SK-MEL-5 (cell line): Measurements from ENCODE around the gene PDCD5. TPM values are rescaled to one million over a fixed set of nuclear protein-coding genes. Genes with fewer than 3 reads are reported as not detected.
A peak's percentile ranks its signal among the peaks of the same experiment; 100 is the strongest.
"Not testable (repeated sequence)": the region's sequence is repeated elsewhere in the genome, so short reads cannot be mapped to it uniquely, and the experiment has no call there.

ENCODE experiments used
- DNase-seq: peaks from one replicate; pipeline ENCODE4 v3.0.0-alpha.2; 2016; ENCODE audit warnings: low read depth, low spot score
- in situ Hi-C: cut with HindIII; loops from 2 replicates; pipeline ENCODE4 v1.10.0; 2016; ENCODE audit warnings: low sequenced_read_pairs, high pct_unique_total_duplicates, low pct_unique_long_range_greater_than_20kb
- total RNA-seq: library from RNA; depleted of rRNA; stranded (reverse); fragments of >200 nt; shearing (Covaris generic); gene quantifications from 2 replicates; pipeline ENCODE4 v1.2.3, GENCODE V29; 2014

The PDCD5 gene
- total RNA-seq, 1 experiment from 2014 or later = 132 TPM

GRCh38 chr19:32571471-32572075, 9.4 kb upstream of the PDCD5 start:
- in situ Hi-C loops, DNase-seq: not testable (repeated sequence)

GRCh38 chr19:32572700-32573491, 8.1 kb upstream of the PDCD5 start:
- DNase-seq, in situ Hi-C loops: not testable (repeated sequence)

- in situ Hi-C loops = no loop called here
- DNase-seq = no peak
Observed at GRCh38 chr19:32573492-32573794, 7.5 kb upstream of the PDCD5 start.

- in situ Hi-C loops = no loop called here
- DNase-seq = no peak
Observed at GRCh38 chr19:32576790-32577189, 4.2 kb upstream of the PDCD5 start.

- in situ Hi-C loops = no loop called here
- no peak for DNase-seq
Observed at GRCh38 chr19:32580353-32580900, 563 bp upstream of the PDCD5 start.

GRCh38 chr19:32581705-32582179, 752 bp downstream of the PDCD5 start:
- DNase-seq = peak; percentile 3
- in situ Hi-C loops = no loop called here

- DNase-seq, in situ Hi-C loops: not testable (repeated sequence)
Observed at GRCh38 chr19:32587747-32588504, 6.9 kb downstream of the PDCD5 start.

GRCh38 chr19:32594021-32594420, 13.0 kb downstream of the PDCD5 start:
- in situ Hi-C loops = no loop called here
- DNase-seq = no peak

- no peak for DNase-seq
- in situ Hi-C loops = no loop called here
Observed at GRCh38 chr19:32595491-32595890, 14.5 kb downstream of the PDCD5 start.

GRCh38 chr19:32598022-32598421, 17.0 kb downstream of the PDCD5 start:
- in situ Hi-C loops = no loop called here

GRCh38 chr19:32599258-32599657, 18.3 kb downstream of the PDCD5 start:
- no peak for DNase-seq
- in situ Hi-C loops = no loop called here

More at GRCh38 chr19:32598022-32598421, 17.0 kb downstream of the PDCD5 start:
- no peak for DNase-seq

- in situ Hi-C loops = no loop called here
- peak; percentile 68 for DNase-seq
Observed at GRCh38 chr19:32599736-32600157, 18.8 kb downstream of the PDCD5 start.

GRCh38 chr19:32603961-32604360, 23.0 kb downstream of the PDCD5 start:
- in situ Hi-C loops = no loop called here
- no peak for DNase-seq

- no peak for DNase-seq
- in situ Hi-C loops = no loop called here
Observed at GRCh38 chr19:32605544-32605943, 24.6 kb downstream of the PDCD5 start.

GRCh38 chr19:32606289-32606688, 25.3 kb downstream of the PDCD5 start:
- no peak for DNase-seq

GRCh38 chr19:32607479-32607878, 26.5 kb downstream of the PDCD5 start:
- in situ Hi-C loops = no loop called here
- no peak for DNase-seq

More at GRCh38 chr19:32606289-32606688, 25.3 kb downstream of the PDCD5 start:
- in situ Hi-C loops = no loop called here

- in situ Hi-C loops = no loop called here
- DNase-seq = no peak
Observed at GRCh38 chr19:32611161-32611560, 30.2 kb downstream of the PDCD5 start.

GRCh38 chr19:32613008-32613407, 32.0 kb downstream of the PDCD5 start:
- no peak for DNase-seq
- in situ Hi-C loops = no loop called here
